Astrocyte of the spinal cord (primary cell): ENCODE data around the gene RPS21.
A peak's percentile ranks its signal among the peaks of the same experiment; 100 is the strongest.

Experiments used
- DNase-seq: peaks from one replicate; pipeline ENCODE4 v3.0.0; 2011; ENCODE audit warnings: low read depth, low spot score
- H3K4me3 ChIP-seq: 2 replicates; pipeline ENCODE4 v1.5.1; 2011; ENCODE audit warnings: low read depth, mild to moderate bottlenecking, low read length, moderate library complexity
- CTCF ChIP-seq: IDR thresholded peaks from 2 replicates; pipeline ENCODE4 v1.5.1; 2012; ENCODE audit warnings: low read depth, mild to moderate bottlenecking, low read length, inconsistent platforms
- in situ Hi-C: cut with HindIII; loops from 2 replicates; pipeline ENCODE4 v1.10.0; 2017; ENCODE audit warnings: low sequenced_read_pairs

The RPS21 gene

GRCh38 chr20:62365814-62366369 lies 21.0 kb upstream of the RPS21 start:
- no peak for TF ChIP-seq CTCF
- in situ Hi-C loops: no loop called here
- H3K4me3 ChIP-seq: peak overlapping the region; percentile 58
- no peak for DNase-seq

GRCh38 chr20:62366370-62367135 lies 20.4 kb upstream of the RPS21 start:
- peak overlapping the region; percentile 58 for H3K4me3 ChIP-seq
- in situ Hi-C loops: no loop called here
- DNase-seq: no peak
- no peak for TF ChIP-seq CTCF

GRCh38 chr20:62367136-62367632 lies 19.7 kb upstream of the RPS21 start, which contains the start of gene LAMA5:
Gene LAMA5 (minus strand): TSS chr20:62367312. CDS start chr20:62367245, 67 bp downstream.
- DNase-seq: no peak
- in situ Hi-C loops: no loop called here
- TF ChIP-seq CTCF: no peak
- H3K4me3 ChIP-seq: peak within 1 kb of the TSS; percentile 58

GRCh38 chr20:62367633-62368391 lies 19.1 kb upstream of the RPS21 start:
- in situ Hi-C loops: no loop called here
- TF ChIP-seq CTCF: no peak
- no peak for DNase-seq
- H3K4me3 ChIP-seq: no peak overlapping the region

- no peak for TF ChIP-seq CTCF
- H3K4me3 ChIP-seq: no peak overlapping the region
- no peak for DNase-seq
- in situ Hi-C loops: no loop called here
Observed at GRCh38 chr20:62368392-62368975, 18.4 kb upstream of the RPS21 start.
